HG03378 (cell line): ENCODE results near the gene DICER1.

Experiments
- ATAC-seq: cut with Tn5 transposase; IDR thresholded peaks from one replicate; pipeline ENCODE4 v1.9.1; 2021; ENCODE audit warnings: mild to moderate bottlenecking, moderate library complexity; ENCODE audit not compliant: unreplicated experiment

The DICER1 gene

GRCh38 chr14:95062946-95063345 lies 94.4 kb downstream of the DICER1 start:
- ATAC-seq: no peak

DNA sequence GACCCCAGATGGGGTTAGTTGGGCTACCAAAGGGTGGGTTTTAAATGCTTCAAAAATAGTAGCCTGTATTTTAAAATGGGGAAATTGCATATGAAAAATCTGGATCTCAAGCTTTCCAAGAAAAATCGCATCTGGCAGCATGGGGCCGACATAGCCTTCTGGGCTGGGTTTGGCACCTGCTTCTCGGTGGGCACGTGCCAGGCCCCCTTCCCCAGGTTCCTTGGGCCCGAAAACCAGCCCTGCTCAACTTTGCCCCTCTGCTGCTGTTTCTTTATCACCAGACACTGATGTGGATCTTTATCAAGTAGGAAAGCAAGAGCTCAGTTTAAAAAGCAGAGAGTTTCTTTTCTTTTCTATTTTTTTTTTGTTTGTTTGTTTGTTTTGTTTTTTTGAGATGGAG lies 95.1 kb downstream of the DICER1 start:
- no peak for ATAC-seq

GRCh38 chr14:95061317-95062093 lies 95.8 kb downstream of the DICER1 start:
- ATAC-seq: no peak

GRCh38 chr14:95059126-95059525 lies 98.2 kb downstream of the DICER1 start:
- no peak for ATAC-seq

GRCh38 chr14:95058491-95058890 lies 98.8 kb downstream of the DICER1 start:
- no peak for ATAC-seq

DNA sequence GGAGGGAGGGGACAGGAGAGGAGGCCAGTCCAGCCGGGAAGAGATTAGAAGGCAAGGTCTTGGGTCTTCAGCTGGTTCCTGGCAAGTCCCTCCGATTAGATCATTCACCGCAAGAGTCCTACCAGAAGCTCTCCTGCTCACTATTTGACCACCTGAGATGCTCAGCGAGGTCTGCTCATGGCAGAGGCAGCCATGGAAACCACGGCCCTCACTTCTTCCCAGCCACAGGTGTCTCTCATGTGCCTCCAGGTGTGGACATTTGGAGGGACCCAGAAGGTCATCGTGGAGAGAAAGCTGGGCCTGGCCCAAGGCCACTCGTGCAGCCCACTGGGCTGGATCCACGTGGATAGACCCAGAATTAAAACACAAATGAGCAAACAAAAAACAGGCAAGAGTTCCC lies 99.5 kb downstream of the DICER1 start:
- ATAC-seq: no peak

GRCh38 chr14:95057147-95057546 lies 100.2 kb downstream of the DICER1 start:
- no peak for ATAC-seq

DNA sequence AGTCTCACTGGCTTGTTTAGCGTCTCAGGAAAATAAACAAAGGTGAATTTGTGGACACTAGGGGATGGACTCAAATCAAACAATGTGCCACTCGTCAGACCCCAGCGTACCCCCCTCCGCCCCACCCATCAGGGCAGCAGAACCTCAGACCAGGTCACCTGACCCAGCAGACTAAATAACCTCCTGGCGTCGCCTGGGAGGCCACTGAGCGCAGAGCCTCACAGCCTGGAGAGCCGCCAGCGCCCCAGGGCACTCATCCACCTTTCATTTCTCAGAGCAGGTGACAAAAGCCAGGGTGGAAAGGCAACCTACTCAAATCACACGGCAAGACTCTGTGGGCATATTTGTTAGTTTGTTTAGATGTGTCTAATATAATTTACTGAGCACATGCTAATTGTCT lies 100.9 kb downstream of the DICER1 start:
- ATAC-seq: no peak

DNA sequence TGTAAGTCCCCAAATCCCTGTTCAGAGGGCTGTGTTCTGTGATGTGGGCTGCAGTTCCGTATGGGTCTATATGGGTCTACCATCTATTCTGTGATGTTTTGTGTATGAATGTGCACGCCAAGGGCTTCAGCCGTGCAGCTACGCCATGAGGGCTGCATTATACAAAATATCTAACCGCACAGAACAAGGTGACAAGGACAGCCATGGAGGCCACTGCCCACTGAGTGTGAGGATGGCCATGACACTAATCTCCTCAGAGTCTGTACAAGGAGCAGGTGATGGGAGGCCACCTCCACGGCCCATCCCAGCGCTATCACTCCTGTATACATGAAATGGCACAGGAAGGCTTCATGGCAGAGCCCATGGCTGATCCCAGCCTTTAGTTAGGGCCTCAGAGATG lies 102.0 kb downstream of the DICER1 start:
- ATAC-seq: no peak

DNA sequence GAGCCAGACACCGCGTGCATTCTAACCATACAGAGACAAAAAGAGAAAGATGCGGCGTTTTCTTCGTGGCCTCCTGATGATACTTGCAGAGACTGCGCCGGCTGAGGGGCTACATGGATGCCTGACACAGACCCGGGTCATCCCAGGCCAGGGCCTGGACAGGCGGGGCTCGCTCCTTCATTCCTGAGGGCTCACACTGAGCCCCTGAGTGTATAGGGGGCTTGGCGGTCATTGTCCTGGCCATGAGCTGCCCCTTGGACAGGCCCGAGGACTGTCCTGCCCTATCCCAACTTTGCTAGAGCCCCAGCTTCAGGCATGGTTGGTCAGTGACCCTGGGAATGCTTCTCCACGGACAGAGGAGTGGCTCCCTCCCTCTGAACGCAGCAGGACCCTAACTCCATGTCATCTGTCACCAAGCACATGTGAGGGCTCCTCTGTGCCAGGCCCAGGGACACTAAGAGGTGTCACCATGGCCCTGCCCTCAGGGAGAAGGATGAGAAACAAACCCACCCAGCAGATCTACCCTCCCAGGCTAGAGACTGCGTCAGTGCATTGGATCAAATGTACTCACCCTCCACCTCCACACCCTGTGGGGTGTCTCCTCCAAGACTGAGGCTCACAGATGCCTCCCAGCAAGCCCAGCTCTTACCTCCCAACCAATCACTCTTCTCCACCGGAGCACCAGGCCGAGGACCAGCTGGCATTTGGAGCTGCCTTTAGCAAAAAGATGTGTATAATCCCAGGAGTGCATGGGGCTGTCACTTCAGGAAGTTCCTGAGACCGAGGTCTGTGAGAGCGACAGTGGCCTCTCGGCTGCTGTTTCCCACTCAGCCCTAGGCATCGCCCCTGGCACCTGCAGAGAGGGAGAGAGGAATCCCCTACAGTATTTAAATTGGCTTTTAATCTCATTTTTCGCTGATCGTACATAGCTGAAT lies 102.7 kb downstream of the DICER1 start:
- no peak for ATAC-seq

DNA sequence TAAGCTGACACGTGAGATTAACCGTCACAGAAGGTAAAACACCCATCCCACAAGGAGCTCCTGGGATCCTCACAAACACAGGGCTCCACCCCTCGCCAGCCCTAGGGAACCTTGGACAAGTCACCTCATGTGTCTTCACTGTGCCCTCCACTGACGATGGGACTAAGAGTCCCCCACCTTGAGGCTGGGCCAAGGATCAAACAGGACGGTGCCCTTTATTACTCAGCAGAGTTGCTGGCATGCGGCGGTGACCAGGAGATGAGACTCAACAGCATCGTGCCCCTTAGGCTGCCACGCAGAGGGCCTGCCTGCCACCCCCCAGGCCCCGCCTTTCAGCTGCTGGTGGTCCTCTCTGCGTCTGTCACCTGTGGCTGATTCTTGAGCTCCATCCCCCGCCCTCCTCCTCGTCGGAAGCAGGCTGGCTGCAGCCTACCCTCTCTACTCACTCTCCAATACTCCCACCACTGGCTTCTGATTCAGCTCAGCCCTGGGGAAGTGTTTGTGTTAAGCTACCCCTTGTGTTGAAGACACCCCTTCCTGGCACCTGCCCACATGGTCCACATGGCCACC lies 105.2 kb downstream of the DICER1 start:
- no peak for ATAC-seq

- no peak for ATAC-seq
These were observed 107.4 kb downstream of the DICER1 start for GRCh38 chr14:95049952-95050351.

GRCh38 chr14:95048771-95049312 lies 108.5 kb downstream of the DICER1 start:
- no peak for ATAC-seq

GRCh38 chr14:95047754-95048153 lies 109.6 kb downstream of the DICER1 start:
- no peak for ATAC-seq

DNA sequence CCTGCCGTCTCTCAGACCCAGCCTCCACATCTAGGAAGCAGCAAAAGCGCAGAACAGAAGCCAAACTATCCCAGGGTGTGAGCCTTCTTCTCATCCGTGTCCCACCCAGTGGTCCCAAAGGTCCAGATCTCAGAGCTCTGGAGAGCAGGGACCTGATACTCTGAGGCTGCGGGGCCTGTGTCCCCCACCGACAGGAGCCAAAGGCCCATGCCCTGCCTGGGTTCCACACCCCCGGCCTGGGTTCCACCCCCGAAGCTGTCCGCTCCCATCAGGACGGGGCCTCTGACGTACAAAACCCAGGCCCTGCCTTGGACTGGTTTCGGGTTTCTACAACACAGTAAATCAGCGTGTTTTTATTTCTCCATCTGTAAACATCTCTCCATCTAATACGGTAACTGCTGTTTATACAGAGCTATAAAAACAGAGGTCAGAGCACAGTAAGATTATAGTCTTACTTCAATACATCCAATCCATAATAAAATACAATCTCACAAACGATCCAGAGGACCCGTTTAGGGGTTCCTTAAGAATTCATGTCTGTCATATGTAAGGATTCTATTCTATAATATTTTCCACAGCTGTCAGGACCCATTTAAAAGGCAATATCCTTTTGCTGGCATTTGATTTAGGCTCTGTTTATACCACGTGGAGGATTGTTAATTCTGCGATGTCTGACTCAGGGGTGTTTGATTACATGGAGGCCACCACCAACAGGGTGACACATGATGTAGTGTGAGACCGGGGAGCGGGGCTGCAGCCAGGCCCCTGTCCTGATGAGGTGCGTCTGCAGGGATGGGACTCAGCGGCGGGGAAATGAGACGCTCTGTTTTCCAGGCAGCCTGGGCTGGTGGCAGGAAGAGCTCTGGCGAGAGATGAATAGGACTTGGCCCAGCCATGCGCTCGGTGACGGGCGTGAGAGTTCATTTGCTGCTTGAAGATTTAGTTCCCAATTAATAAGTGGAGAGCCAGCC lies 110.3 kb downstream of the DICER1 start:
- no peak for ATAC-seq

DNA sequence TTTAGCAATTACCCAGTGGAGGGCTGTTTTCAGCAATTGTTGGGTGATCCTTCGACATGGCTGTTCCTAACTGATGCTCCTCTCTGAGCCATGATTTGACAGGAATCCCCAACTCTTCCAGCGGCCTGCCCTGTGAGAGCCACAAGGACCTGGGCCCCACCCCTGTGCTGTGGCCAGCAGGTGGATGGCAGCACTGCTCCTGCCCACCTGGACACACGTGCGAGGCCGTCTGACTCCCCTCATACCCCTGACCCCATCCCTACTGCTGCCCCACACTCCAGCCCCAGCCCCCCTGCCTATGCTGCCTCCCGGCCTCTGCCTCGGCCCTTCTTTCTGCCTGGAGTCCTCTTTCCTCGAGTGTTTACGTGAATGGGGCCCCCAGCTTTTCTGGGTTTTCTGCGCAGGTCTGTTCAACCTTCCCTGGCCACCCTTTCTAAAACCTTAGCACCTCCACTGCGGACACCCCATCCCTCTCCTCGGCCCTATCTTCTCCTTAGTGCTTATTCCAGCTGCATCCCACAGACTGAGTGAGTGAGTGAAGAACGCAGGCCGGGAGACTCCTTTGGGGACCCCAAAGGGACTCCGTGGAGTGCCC lies 111.4 kb downstream of the DICER1 start:
- no peak for ATAC-seq

DNA sequence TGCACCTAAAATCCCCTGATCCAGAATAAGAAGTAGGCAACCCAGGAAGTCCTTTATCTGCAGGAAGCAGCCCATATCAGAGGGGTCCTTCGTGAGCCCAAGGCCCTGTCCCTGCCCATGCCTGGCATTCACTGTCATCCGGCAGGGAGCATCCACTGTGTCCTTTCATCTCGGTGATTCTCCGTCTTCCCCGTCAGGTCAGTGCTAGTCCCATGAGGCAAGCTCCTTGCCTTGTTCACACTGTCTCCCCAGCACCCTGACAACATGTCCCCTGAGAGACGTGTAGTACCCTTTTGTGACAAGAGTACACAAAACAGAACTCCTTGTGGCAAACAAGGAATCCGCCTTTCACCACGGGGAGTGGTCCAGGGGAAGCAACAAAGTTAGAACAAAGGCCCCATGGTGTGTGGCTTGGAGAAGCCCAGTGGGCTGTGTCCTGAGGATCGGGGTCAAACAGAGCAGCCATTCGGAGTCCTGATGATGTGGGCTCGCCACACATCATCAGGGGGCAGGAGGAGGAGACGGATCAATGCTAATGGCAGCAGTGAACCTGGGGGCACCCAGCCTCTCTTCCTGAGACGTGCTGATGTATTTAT lies 112.1 kb downstream of the DICER1 start:
- ATAC-seq: no peak

GRCh38 chr14:95044463-95045105 lies 112.7 kb downstream of the DICER1 start:
- ATAC-seq: no peak
